ENCODE data around the gene DST.

DST gene

DNA sequence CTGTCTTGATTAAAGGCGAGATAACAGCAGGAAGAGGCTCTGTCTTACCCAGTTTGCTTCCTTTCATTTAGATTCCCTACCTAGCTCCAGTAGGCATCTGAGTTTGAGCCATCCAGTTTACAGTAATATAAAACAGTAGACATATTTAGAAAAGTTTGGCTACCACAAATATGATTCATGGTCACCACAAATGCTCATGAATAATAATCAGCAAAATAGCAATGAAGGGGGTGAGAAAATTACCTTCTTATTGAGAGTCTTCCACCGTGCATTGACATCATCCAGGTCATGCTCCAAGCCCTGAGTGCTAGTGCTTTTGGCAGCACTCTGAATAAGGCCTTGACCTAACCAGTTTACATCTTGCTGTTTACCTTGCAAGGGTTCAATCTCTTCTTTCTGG lies 106.2 kb downstream of the DST start:
- ATAC-seq (ENCODE audit: low read depth) = no peak
- H3K27ac Mint-ChIP-seq = no peak overlapping the region
- H3K36me3 Mint-ChIP-seq = no peaks in the 10 kb centered on the region
- H3K27me3 Mint-ChIP-seq = peaks cover 4% of the 10 kb centered on the region
- no peak for DNase-seq (ENCODE audit: low spot score in 2 of 2)
- H3K4me1 Mint-ChIP-seq = no peaks in the 10 kb centered on the region
- no peak overlapping the region for H3K4me3 Mint-ChIP-seq
- no peaks in the 10 kb centered on the region for H3K9me3 Mint-ChIP-seq

DNA sequence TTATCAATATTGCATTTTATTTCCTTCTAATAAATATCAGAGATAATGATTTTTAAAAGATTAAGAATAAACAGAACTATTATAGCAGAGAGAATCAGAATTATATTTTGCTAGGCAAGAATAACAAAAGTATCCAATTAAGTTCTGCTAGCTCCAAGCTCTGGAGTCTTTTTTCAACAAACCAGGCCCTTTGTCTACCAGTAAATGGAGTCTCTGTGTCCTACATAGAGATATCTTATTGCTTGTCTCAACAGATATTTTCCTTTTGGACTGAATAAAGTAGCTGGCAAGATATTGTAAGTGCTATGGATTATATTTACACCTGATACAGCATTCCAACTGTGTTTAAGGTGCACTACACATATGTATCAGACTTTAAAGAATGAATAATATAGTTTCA lies 107.1 kb downstream of the DST start:
- DNase-seq (ENCODE audit: low spot score in 2 of 2) = no peak
- Mint-ChIP-seq H3K27ac (no peak overlapping the region), H3K4me1 (no peaks in the 10 kb centered on the region), H3K4me3 (no peak overlapping the region), H3K9me3 (no peaks in the 10 kb centered on the region), H3K27me3 (peaks cover 4% of the 10 kb centered on the region), H3K36me3 (no peaks in the 10 kb centered on the region)
- no peak for ATAC-seq (ENCODE audit: low read depth)

DNA sequence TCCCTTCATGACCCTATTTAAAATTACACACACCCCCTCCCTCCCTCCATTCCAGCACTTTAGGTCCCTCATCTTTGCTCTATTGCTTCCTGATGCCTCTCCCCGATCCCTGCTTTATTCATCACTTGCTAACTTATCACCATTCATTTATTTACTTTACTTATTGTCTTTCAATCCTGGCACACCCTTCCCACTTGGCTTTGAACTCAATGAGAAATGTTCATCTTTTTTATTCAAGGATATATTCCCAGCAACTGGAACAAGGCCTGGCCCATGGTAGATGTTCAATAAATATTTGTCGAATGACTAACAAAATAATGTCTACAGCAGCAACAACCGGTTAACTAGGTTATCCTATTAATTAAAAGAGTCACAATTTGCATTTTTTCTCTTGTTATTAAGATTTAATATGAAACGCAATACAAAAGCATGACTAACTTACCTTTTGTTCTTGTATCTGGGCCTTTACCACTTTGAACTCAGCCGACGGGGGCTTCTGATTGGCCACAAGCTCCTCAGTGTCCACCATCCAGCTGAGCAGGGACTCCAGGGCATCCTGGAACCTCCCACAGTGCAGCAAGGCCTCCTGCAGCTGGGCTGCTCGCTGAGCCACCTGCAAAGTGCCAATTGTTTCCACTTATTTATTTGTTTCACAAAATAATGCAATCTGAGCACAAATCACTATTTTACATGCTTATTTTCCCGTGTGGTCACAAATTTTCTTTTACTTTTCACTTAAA lies 107.8 kb downstream of the DST start:
- Mint-ChIP-seq H3K9me3 (no peaks in the 10 kb centered on the region), H3K4me3 (no peak overlapping the region), H3K27me3 (peaks cover 4% of the 10 kb centered on the region), H3K27ac (no peak overlapping the region), H3K36me3 (no peaks in the 10 kb centered on the region), H3K4me1 (no peaks in the 10 kb centered on the region)
- ATAC-seq (ENCODE audit: low read depth) (no peak), DNase-seq (ENCODE audit: low spot score in 2 of 2) (no peak)

DNA sequence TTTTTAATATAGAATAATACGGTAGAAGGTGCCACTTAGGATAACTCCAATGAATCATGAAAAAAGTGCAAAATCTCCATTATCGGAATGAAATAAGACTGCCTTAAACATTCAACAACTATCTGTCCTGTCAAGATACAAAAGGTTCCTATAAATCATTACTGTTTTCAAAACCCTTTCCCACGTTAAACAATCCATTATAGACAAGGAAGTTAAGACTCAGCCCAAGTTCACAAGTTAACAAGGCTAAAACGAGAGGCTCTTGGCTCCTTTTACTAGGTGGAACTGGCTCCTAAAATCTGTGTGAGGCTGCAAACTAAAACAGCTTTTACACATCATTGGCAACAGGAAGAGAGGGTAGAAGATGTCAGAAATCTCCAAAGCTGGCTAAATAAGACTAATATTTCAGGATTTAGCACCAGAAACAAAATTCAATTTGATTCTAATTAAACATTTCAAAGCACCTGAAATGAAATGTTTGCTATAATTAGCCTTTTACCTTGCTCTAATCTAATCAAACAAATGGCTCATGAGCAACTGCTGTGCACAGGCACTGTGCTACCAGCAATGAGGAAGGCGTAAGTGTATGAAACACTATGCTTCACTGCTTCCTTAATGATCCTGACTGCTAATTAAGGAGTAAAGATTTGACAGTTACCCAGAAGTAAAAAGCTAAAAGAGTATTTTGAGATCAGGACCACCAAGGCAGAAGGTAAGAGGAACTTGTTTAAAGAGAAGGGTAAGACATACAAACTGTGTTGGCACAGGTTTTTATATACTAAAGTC lies 109.7 kb downstream of the DST start:
- H3K27ac Mint-ChIP-seq = no peak overlapping the region
- H3K27me3 Mint-ChIP-seq = peaks cover 4% of the 10 kb centered on the region
- ATAC-seq (ENCODE audit: low read depth) (no peak), DNase-seq (ENCODE audit: low spot score in 2 of 2) (no peak)
- H3K36me3 Mint-ChIP-seq = no peaks in the 10 kb centered on the region
- no peaks in the 10 kb centered on the region for H3K9me3 Mint-ChIP-seq
- H3K4me1 Mint-ChIP-seq = no peaks in the 10 kb centered on the region
- H3K4me3 Mint-ChIP-seq = no peak overlapping the region

DNA sequence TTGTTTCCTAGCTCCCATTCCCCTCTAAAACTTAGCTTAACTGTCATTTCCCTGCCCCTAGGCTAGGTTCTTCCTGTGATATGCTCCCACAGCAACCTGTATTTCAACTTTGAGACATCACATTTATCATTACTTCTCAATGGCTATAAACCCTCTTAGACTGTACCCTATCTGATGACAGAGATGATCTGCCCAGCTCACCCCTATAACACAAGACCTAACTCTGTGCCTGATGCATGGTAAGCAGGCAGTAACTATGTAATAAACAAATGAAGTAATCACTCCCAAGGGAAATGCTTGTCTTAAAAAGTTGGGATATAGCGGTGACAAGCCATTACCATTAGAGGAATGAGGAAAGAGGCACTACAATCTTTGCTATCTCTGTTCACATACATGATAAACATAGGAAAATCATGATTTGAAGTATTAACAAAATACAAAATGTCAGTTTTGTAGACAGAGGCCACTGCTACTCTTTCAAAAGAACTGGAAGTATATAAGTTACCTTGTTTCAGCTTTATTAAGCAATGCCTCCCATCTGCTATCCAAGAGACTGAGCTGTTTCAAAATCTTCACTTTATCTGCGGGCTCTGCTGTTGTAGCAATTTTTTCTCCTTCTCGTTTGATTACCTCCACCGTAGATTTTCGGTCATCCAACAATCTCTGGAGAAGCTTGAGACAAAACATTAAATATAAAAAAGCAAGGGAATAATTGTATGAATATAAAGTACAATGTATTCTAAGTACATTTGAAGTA lies 110.7 kb downstream of the DST start:
- H3K27ac Mint-ChIP-seq = no peak overlapping the region

DNA sequence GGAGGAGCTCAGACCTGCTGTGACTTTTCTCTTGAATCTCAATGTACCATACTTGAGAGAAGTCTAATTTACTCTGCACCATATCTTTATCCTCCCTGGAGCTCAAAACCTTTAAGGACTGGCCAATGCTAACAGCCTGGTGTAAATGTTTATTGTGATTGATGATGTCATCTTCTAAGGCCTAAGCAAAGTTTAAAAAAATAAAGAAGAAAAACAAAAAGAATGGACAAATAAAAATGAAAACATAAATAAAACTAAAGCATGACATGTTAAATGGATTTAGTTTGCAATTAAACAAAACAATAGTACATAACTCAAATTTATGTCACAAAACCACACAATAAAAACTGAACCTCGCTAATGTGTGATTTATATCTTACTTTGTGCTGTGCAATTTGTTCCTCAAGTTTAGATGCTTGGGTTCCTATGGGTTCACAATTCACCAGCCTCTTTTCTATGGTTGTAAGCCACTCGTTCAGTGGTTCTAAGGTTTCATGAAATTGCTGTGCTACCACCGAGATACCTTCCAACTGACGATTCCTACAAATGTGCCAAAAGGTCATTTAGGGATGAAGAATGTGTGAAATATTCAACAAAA lies 113.0 kb downstream of the DST start:
- Mint-ChIP-seq H3K4me1 (peaks cover 2% of the 10 kb centered on the region), H3K9me3 (peaks cover 1% of the 10 kb centered on the region), H3K4me3 (no peak overlapping the region), H3K36me3 (no peaks in the 10 kb centered on the region), H3K27me3 (peaks cover 2% of the 10 kb centered on the region), H3K27ac (no peak overlapping the region)
- no peak for ATAC-seq (ENCODE audit: low read depth)
- no peak for DNase-seq (ENCODE audit: low spot score in 2 of 2)

More for the DNA sequence above, 110.7 kb downstream of the DST start:
- no peaks in the 10 kb centered on the region for H3K4me1 Mint-ChIP-seq
- H3K36me3 Mint-ChIP-seq = no peaks in the 10 kb centered on the region
- no peaks in the 10 kb centered on the region for H3K27me3 Mint-ChIP-seq
- H3K4me3 Mint-ChIP-seq = no peak overlapping the region
- no peaks in the 10 kb centered on the region for H3K9me3 Mint-ChIP-seq
- ATAC-seq (ENCODE audit: low read depth) = no peak
- no peak for DNase-seq (ENCODE audit: low spot score in 2 of 2)

DNA sequence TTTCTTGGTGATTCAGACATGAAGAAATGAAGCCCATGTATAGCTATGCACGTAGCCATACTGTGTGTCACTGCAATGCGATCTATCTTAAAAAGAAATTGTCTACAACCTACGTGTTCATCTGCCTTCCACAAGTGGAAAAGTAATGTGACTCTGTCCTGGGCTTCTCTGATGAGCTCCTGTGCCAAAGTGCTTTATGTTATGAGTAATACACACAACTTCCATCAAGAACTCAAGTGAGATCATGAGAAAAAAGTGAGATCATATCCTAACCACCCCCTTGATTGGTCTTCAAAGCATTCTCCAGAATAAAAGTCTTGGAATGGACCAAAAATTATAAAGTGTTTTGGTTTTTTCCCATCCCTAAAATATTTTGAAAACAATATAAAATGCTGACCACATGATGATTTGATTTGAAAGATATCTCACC lies 114.3 kb downstream of the DST start:
- peaks cover 2% of the 10 kb centered on the region for H3K27me3 Mint-ChIP-seq
- H3K4me3 Mint-ChIP-seq = no peak overlapping the region

DNA sequence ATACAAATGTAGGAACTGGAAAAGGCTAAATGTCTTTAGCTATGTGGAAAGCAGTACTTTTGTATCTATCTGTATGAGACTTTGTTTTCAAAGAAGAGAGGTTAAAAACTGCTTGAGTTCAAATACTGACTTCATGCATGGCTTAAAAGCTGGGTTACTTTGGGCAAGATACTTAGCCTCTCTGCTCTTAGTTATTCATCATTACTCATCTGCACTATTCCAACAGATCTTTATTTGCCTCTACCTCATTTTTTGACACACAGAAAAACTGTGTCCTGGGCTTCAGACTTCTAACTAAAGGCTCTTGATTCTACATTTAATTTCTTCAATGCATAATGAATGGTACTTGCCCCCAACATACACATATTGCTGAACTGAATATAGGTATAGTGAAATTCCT lies 114.8 kb downstream of the DST start:
- Mint-ChIP-seq H3K27ac (no peak overlapping the region), H3K27me3 (peaks cover 2% of the 10 kb centered on the region), H3K4me1 (peaks cover 2% of the 10 kb centered on the region), H3K36me3 (no peaks in the 10 kb centered on the region), H3K4me3 (no peak overlapping the region), H3K9me3 (peaks cover 1% of the 10 kb centered on the region)
- no peak for DNase-seq (ENCODE audit: low spot score in 2 of 2)
- no peak for ATAC-seq (ENCODE audit: low read depth)

More for the DNA sequence above, 114.3 kb downstream of the DST start:
- H3K27ac Mint-ChIP-seq = no peak overlapping the region
- H3K4me1 Mint-ChIP-seq = peaks cover 2% of the 10 kb centered on the region
- H3K9me3 Mint-ChIP-seq = peaks cover 1% of the 10 kb centered on the region
- H3K36me3 Mint-ChIP-seq = no peaks in the 10 kb centered on the region
- ATAC-seq (ENCODE audit: low read depth) = no peak
- no peak for DNase-seq (ENCODE audit: low spot score in 2 of 2)

DNA sequence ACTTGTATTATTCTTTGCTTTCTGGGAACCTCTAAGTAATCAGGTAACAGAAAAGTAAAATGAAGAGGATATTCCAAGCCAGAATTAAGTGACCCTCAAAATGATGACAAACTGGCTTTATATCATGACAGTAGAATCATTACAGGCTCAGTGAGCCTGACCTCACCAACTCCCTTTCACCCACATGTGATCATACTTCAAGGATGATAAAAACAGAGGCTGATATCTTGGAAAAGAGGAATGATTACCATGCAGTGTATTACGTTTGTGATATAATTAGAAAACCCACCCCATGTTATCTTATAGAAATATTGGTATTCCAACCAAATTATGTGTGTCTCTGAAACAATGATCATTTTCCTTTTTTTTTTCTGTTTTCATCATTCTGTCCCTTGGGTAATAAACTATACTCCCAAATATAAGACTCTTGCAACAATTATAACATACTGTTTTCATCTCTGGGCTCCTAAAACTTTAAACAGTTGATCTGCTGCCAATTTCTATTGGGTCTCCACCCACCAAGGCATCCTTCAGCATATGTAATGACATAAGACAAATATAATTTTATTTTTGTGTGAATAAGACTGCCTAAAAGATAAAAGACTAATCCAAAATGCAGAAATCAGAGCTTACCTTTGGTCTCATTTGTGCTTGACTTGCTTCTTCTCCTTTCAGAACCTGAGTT lies 115.7 kb downstream of the DST start:
- Mint-ChIP-seq H3K9me3 (peaks cover 1% of the 10 kb centered on the region), H3K4me3 (no peak overlapping the region), H3K27me3 (peaks cover 2% of the 10 kb centered on the region), H3K4me1 (peaks cover 2% of the 10 kb centered on the region), H3K27ac (no peak overlapping the region), H3K36me3 (no peaks in the 10 kb centered on the region)
- no peak for DNase-seq (ENCODE audit: low spot score in 2 of 2)
- no peak for ATAC-seq (ENCODE audit: low read depth)

DNA sequence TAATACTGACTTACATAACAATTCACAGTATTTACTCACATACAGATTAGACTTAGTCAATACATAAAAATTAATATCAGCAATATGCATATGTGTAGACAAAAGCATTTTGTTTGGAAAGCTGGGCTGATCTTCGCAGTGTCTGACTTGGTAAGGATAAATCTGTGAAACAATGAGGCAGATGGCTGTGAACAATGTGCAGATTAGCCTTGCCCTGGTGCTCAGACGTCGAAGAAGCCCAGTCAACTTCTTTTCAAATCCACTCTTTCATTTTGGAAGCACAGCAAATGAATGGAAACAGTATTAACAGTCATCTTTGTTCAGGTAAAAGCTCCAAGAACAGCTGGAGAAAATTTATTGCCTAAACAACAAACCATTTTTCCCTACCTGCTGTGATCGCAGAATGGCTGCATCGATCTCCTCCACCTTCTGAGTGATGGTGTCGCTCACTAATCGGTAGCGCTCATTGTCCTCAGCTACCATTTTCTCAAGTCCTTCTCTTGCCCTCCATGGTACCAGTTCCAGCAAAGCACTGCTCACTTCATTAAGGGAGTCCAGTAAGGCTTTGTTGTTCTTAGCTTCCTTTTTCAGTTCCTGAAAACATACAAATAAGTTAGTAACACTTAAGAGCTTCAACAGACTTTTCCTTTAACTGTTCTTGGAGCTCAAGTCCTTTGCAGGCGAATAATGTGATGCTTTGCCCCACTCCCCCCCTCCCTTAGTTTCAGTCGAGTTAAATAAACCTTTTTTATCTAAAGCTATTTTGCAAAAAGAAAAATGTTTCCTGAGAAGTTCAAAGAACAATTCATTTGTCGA lies 116.5 kb downstream of the DST start:
- H3K36me3 Mint-ChIP-seq = no peaks in the 10 kb centered on the region
- H3K4me1 Mint-ChIP-seq = peaks cover 2% of the 10 kb centered on the region
- no peak overlapping the region for H3K4me3 Mint-ChIP-seq
- H3K9me3 Mint-ChIP-seq = peaks cover 1% of the 10 kb centered on the region
- no peak overlapping the region for H3K27ac Mint-ChIP-seq
- no peak for ATAC-seq (ENCODE audit: low read depth)
- no peak for DNase-seq (ENCODE audit: low spot score in 2 of 2)
- peaks cover 2% of the 10 kb centered on the region for H3K27me3 Mint-ChIP-seq

DNA sequence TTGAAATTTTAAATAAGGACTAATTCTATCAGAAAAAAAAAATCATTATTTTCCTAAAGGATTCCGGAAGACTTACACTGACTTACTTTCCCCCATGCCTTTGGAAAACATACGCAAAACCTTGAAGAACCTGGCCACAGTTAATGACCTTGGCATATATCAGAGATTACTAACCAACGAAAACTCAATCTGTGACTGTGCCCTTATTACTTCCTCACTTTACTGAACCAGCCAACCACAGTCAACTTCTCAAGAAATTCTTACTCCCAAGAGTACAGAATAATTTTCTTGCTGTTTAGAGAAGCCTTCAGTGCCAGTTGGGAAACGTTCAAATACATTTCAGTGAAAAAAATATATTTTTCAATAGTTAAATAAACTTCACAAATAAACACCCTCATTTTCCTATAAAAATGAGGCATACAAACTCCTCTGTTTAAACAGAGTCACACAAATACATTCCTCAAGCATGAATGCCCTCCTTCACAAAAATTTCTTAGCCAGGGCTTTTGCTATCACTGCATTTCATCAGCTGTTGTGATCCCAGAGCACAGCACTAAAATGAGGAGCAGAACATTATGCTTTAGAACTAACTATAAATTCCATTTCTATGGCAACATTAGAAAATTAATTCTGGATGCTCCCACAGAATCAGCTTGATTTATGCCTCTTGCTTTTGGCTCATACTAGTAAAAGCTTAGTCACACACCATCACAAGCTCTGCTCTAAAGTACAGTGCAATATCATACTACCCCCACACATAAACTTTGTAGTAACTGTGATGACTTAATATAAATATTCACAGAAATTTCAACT lies 117.6 kb downstream of the DST start:
- DNase-seq (ENCODE audit: low spot score in 2 of 2) (no peak), ATAC-seq (ENCODE audit: low read depth) (no peak)
- Mint-ChIP-seq H3K4me3 (no peak overlapping the region), H3K4me1 (peaks cover 2% of the 10 kb centered on the region), H3K27me3 (peaks cover 2% of the 10 kb centered on the region), H3K36me3 (no peaks in the 10 kb centered on the region), H3K9me3 (peaks cover 2% of the 10 kb centered on the region), H3K27ac (no peak overlapping the region)

DNA sequence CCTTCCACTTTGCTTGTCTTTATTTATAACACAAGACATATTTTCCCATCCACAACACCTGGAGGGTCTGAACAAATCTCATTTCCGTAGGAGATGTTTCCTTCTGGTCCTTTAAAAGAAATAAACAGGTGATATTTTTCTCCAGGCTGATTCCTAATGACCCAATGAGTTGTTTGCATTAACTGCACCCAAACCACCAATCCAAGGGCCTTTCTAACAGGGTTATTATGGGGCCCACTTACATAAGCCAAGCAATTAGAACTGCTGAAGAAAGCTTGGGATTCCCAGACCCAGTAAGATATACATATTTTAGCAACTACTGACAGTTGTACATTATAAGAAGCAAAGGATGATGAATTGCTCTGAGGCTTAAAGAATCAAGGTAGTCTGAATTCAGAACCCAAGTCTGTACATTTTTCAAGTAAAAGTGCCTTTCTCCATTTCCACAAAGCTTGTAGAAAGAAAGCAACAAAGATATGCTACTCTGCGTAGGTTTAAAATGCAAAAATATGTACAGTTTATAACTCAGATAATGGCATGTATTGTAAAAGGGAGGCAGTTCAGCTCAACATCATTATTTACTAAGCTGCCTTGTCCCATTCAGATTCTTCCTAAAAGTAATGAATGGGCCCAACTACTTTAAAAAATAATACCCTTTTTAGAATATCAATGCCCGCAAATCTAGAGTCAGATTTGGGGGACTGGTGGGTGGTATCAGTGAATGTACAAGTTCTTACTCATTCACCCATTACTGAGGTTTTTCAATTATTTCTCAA lies 120.0 kb downstream of the DST start:
- Mint-ChIP-seq H3K4me1 (peaks cover 2% of the 10 kb centered on the region), H3K4me3 (no peak overlapping the region), H3K36me3 (peaks cover 5% of the 10 kb centered on the region), H3K27me3 (peaks cover 3% of the 10 kb centered on the region), H3K9me3 (peaks cover 6% of the 10 kb centered on the region), H3K27ac (no peak overlapping the region)
- DNase-seq (ENCODE audit: low spot score in 2 of 2) = no peak
- no peak for ATAC-seq (ENCODE audit: low read depth)
